A549 (cell line): Measurements from ENCODE around the gene HLTF.

Experiments
- CEBPB ChIP-seq, 2 experiments: fragments of >200 bp in 1 of 2; sonication (Bioruptor Twin) in 1 of 2; formaldehyde crosslinking in 1 of 2; IDR thresholded peaks; 2 replicates each; pipeline ENCODE4 v1.6.1; 2012 to 2016
- ESRRA ChIP-seq: fragments of 150-350 bp; IDR thresholded peaks from 2 replicates; pipeline ENCODE4 v1.6.1; 2014; ENCODE audit warnings: mild to moderate bottlenecking, low read length, borderline replicate concordance
- MAFK ChIP-seq: fragments of 450-650 bp; IDR thresholded peaks from 2 replicates; pipeline ENCODE4 v1.6.1; 2014; ENCODE audit not compliant: partially characterized antibody
- NR3C1 ChIP-seq: fragments of >200 bp; sonication (Bioruptor Twin); formaldehyde crosslinking; IDR thresholded peaks from 3 replicates; pipeline ENCODE4 v1.6.1; 2017
- POLR2A ChIP-seq: IDR thresholded peaks from 2 replicates; pipeline ENCODE4 v1.6.1; 2012; ENCODE audit warnings: mild to moderate bottlenecking, low read length
- ZFP36 ChIP-seq: fragments of 450-650 bp; IDR thresholded peaks from 2 replicates; pipeline ENCODE4 v1.6.1; 2014; ENCODE audit warnings: borderline replicate concordance; ENCODE audit not compliant: partially characterized antibody
- TF ChIP-seq, protein P1 (sequence below): fragments of >200 bp; sonication (Bioruptor Twin); formaldehyde crosslinking; IDR thresholded peaks from 3 replicates; pipeline ENCODE4 v1.5.1; 2016
- TF ChIP-seq, protein P2 (sequence below): fragments of 150-350 bp; IDR thresholded peaks from 2 replicates; pipeline ENCODE4 v1.6.1; 2014; ENCODE audit warnings: low read depth, mild to moderate bottlenecking, low read length

DNA sequence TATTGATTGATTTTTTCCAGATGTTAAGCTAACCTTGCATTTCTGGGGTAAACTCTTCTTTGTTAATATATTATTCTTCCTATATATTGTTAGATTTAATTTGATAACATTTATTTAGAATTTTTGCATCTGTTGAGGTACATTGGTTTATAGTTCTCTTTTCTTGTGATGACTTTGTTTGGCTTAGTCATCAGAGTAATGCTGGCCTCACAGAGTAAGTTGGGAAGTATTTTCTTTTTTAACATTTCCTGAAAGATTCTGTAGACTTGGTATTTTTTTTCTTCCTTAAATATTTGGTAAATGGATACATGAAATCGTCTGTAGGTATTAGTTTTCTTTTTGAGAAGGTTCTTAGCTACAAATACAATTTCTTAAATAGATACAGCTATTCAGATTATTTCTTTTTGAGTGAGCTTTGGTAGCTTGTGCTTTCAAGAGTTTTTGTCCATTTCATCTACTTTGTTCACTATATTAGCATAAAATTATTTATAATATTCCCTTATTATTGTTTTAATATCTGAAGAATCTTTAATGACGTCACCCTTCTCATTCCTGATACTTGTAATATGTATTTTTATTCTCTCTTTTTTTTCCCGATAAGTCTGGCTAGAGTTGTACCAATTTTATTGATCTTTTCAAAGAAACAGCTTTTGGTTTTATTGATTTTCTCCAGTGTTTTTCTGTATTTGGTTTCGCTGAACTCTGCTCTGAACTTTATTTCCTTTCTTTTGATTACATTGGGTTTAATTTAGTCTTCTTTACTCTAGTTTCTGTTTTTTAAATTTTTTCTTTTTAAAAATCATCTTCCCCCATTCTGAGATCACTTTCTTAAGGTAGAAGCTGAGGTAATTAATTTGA is 36.6 kb upstream of the HLTF start:
- no peak for TF ChIP-seq NR3C1
- TF ChIP-seq, protein P1, sequence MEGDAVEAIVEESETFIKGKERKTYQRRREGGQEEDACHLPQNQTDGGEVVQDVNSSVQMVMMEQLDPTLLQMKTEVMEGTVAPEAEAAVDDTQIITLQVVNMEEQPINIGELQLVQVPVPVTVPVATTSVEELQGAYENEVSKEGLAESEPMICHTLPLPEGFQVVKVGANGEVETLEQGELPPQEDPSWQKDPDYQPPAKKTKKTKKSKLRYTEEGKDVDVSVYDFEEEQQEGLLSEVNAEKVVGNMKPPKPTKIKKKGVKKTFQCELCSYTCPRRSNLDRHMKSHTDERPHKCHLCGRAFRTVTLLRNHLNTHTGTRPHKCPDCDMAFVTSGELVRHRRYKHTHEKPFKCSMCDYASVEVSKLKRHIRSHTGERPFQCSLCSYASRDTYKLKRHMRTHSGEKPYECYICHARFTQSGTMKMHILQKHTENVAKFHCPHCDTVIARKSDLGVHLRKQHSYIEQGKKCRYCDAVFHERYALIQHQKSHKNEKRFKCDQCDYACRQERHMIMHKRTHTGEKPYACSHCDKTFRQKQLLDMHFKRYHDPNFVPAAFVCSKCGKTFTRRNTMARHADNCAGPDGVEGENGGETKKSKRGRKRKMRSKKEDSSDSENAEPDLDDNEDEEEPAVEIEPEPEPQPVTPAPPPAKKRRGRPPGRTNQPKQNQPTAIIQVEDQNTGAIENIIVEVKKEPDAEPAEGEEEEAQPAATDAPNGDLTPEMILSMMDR: no peak
- TF ChIP-seq, protein P2, sequence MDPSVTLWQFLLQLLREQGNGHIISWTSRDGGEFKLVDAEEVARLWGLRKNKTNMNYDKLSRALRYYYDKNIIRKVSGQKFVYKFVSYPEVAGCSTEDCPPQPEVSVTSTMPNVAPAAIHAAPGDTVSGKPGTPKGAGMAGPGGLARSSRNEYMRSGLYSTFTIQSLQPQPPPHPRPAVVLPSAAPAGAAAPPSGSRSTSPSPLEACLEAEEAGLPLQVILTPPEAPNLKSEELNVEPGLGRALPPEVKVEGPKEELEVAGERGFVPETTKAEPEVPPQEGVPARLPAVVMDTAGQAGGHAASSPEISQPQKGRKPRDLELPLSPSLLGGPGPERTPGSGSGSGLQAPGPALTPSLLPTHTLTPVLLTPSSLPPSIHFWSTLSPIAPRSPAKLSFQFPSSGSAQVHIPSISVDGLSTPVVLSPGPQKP: no peak
- no peak for TF ChIP-seq CEBPB (IDR thresholded peaks at IDR 0.05)
- no peak for TF ChIP-seq ESRRA
- TF ChIP-seq POLR2A: no peak
- TF ChIP-seq ZFP36: no peak
- TF ChIP-seq MAFK: no peak
